SU-DHL-6 (cell line): ENCODE measurements around the gene ZFHX2.

Source experiments
- H2AFZ ChIP-seq: fragments of 200-600 bp; sonication (generic); 2 replicates; pipeline ENCODE4 v1.6.1; 2014; ENCODE audit warnings: low read depth, mild to moderate bottlenecking, moderate library complexity, mixed read lengths, antibody characterized with exemption, low read length; ENCODE audit not compliant: severe bottlenecking
- H3F3A ChIP-seq: fragments of 200-600 bp; shearing (Covaris generic); 2 replicates; pipeline ENCODE4 v1.6.0; 2016; ENCODE audit warnings: antibody characterized with exemption, mild to moderate bottlenecking; ENCODE audit not compliant: insufficient read depth
- H3K27ac ChIP-seq: fragments of 200-600 bp; sonication (generic); 2 replicates; pipeline ENCODE4 v1.5.1; 2016; ENCODE audit warnings: low read depth, mild to moderate bottlenecking, low read length, moderate library complexity, mixed read lengths
- H3K27me3 ChIP-seq: fragments of 200-600 bp; sonication (generic), shearing (Covaris generic); 2 replicates; pipeline ENCODE4 v1.6.0; 2014; ENCODE audit warnings: mild to moderate bottlenecking, low read length
- H3K36me3 ChIP-seq: fragments of 200-600 bp; sonication (generic); 2 replicates; pipeline ENCODE4 v1.6.1; 2014; ENCODE audit warnings: mild to moderate bottlenecking, low read length, mixed read lengths
- H3K4me2 ChIP-seq: fragments of 300-600, 200-600 bp; shearing (Covaris generic), sonication (generic); 2 replicates; pipeline ENCODE4 v1.6.0; 2014; ENCODE audit warnings: low read length, low read depth, mild to moderate bottlenecking; ENCODE audit not compliant: poor library complexity, severe bottlenecking
- H3K4me3 ChIP-seq: fragments of 200-600 bp; sonication (generic); 2 replicates; pipeline ENCODE4 v1.5.1; 2014; ENCODE audit warnings: antibody characterized with exemption, low read length, mild to moderate bottlenecking, mixed read lengths; ENCODE audit not compliant: insufficient read depth, poor library complexity, severe bottlenecking
- H3K79me2 ChIP-seq: fragments of 200-600 bp; sonication (generic); 2 replicates; pipeline ENCODE4 v1.6.1; 2014; ENCODE audit warnings: mild to moderate bottlenecking, low read length, moderate library complexity; ENCODE audit not compliant: insufficient read depth
- H3K9ac ChIP-seq: fragments of 200-600 bp; sonication (generic); 2 replicates; pipeline ENCODE4 v1.7.0; 2014; ENCODE audit warnings: mild to moderate bottlenecking, low read length
- H3K9me2 ChIP-seq: fragments of 200-600 bp; sonication (generic); replicated peaks from 2 replicates; pipeline ENCODE4 v1.6.1; 2014; ENCODE audit warnings: low read length; ENCODE audit not compliant: insufficient read depth
- H3K9me3 ChIP-seq: fragments of 200-600 bp; sonication (generic); 2 replicates; pipeline ENCODE4 v1.6.1; 2014; ENCODE audit warnings: low read length, mixed read lengths; ENCODE audit not compliant: insufficient read depth
- H4K20me1 ChIP-seq: fragments of 200-600 bp; sonication (generic); 2 replicates; pipeline ENCODE4 v1.6.1; 2014; ENCODE audit warnings: low read depth, mild to moderate bottlenecking, antibody characterized with exemption, low read length, moderate library complexity, mixed read lengths
- CTCF ChIP-seq: fragments of 200-600 bp; sonication (generic); IDR thresholded peaks from one replicate; pipeline ENCODE4 v1.5.1; 2017; ENCODE audit warnings: antibody characterized with exemption, mild to moderate bottlenecking, low read length, moderate library complexity; ENCODE audit not compliant: insufficient read depth, poor library complexity, severe bottlenecking
- EZH2phosphoT487 ChIP-seq: fragments of 200-600 bp; sonication (generic), shearing (Covaris generic); conservative IDR thresholded peaks from 2 replicates; pipeline ENCODE4 v1.6.1; 2018; ENCODE audit warnings: mild to moderate bottlenecking, antibody characterized with exemption, low read length, moderate library complexity, mixed read lengths

ZFHX2 gene

GRCh38 chr14:23568021-23568599, 16.5 kb upstream of the ZFHX2 start:
- peak overlapping the region; percentile 80 for H3K9ac ChIP-seq
- H3K4me3 ChIP-seq = peak overlapping the region; percentile 87
- H3K27ac ChIP-seq = peak overlapping the region; percentile 65; the same call in 1 of the 2 replicates
- TF ChIP-seq EZH2phosphoT487 (no peak), CTCF (no peak)
- peaks cover 9% of the 10 kb centered on the region; the same call in 1 of the 2 replicates for H3F3A ChIP-seq
- peak overlapping the region; percentile 82 for H2AFZ ChIP-seq
- H3K9me2 ChIP-seq = no peaks in the 10 kb centered on the region
- H3K79me2 ChIP-seq = peaks cover 18% of the 10 kb centered on the region
- no peaks in the 10 kb centered on the region for H4K20me1 ChIP-seq
- peak overlapping the region; percentile 98 for H3K4me2 ChIP-seq
- H3K9me3 ChIP-seq = no peaks in the 10 kb centered on the region
- H3K36me3 ChIP-seq = no peaks in the 10 kb centered on the region
- H3K27me3 ChIP-seq = no peaks in the 10 kb centered on the region

- Histone ChIP-seq H3K36me3 (no peaks in the 10 kb centered on the region), H3F3A (peaks cover 9% of the 10 kb centered on the region; the same call in 1 of the 2 replicates), H2AFZ (peak within 1 kb of the TSS; percentile 82), H3K27ac (peak within 1 kb of the TSS; percentile 65), H3K9ac (peak within 1 kb of the TSS; percentile 80), H4K20me1 (no peaks in the 10 kb centered on the region), H3K4me3 (peak within 1 kb of the TSS; percentile 87), H3K27me3 (no peaks in the 10 kb centered on the region), H3K9me2 (no peaks in the 10 kb centered on the region), H3K4me2 (peak within 1 kb of the TSS; percentile 98), H3K79me2 (peaks cover 18% of the 10 kb centered on the region), H3K9me3 (no peaks in the 10 kb centered on the region)
- no peak for TF ChIP-seq CTCF
- no peak for TF ChIP-seq EZH2phosphoT487
Observed at GRCh38 chr14:23567186-23568020, 15.8 kb upstream of the ZFHX2 start, which contains the start of gene AP1G2. Gene AP1G2 (minus strand): TSS chr14:23567791. CDS start chr14:23567314, 477 bp downstream.

GRCh38 chr14:23566778-23567185, 15.2 kb upstream of the ZFHX2 start:
- Histone ChIP-seq H2AFZ (no peak overlapping the region), H3K27ac (peak overlapping the region; percentile 65)

More at GRCh38 chr14:23566778-23567185, 15.2 kb upstream of the ZFHX2 start:
- peaks cover 9% of the 10 kb centered on the region; the same call in 1 of the 2 replicates for H3F3A ChIP-seq
- H3K9me3 ChIP-seq = no peaks in the 10 kb centered on the region
- H3K4me3 ChIP-seq = peak overlapping the region; percentile 87
- no peak for TF ChIP-seq CTCF
- TF ChIP-seq EZH2phosphoT487 = no peak
- no peaks in the 10 kb centered on the region for H3K27me3 ChIP-seq
- no peaks in the 10 kb centered on the region for H4K20me1 ChIP-seq
- H3K79me2 ChIP-seq = peaks cover 18% of the 10 kb centered on the region
- H3K9ac ChIP-seq = peak overlapping the region; percentile 80
- peak overlapping the region; percentile 98 for H3K4me2 ChIP-seq
- no peaks in the 10 kb centered on the region for H3K36me3 ChIP-seq
- H3K9me2 ChIP-seq = no peaks in the 10 kb centered on the region
